GM12892 (cell line): ENCODE measurements around the gene PRDM11.

Experiments used
- POLR2A ChIP-seq: IDR thresholded peaks from 2 replicates; pipeline ENCODE4 v1.6.1; 2011; ENCODE audit warnings: low read depth, low read length, control low read depth
- POLR2AphosphoS5 ChIP-seq: IDR thresholded peaks from 2 replicates; pipeline ENCODE4 v1.6.1; 2011; ENCODE audit warnings: low read depth, low read length, control low read depth

DNA sequence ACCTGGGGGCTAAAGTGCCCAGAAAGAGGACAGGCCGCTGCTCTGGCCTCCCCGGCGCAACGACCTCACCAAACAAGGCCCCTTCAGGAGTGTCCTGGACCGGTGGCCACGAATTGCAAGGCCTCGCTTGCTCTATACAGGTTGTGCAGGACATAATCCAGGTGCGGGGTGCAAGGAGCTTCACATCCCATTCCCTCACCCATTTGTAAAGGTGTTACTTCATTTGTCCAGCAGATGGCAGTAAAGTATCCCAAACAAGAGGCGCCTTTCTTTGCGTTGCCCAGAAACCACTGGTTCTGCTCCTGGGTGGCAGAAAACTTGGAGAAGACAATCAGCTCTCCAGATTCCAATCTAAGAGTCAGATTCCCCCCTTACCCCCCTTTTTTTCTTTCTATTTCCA is 35.9 kb upstream of the PRDM11 start:
- TF ChIP-seq POLR2A: no peak
- TF ChIP-seq POLR2AphosphoS5: no peak
